Glutamatergic neuron (in vitro differentiated cells): ENCODE data around the gene FARP1. TPM values are rescaled to one million over a fixed set of nuclear protein-coding genes. Genes with fewer than 3 reads are reported as not detected.

Experiments used
- DNase-seq: peaks from one replicate; pipeline ENCODE4 v3.0.0; 2022
- H3K27ac Mint-ChIP-seq: one replicate; pipeline ENCODE4 v1.8.0; 2020; ENCODE audit warnings: mild to moderate bottlenecking, mixed read lengths, inconsistent platforms; ENCODE audit not compliant: unreplicated experiment
- H3K27me3 Mint-ChIP-seq: one replicate; pipeline ENCODE4 v1.8.0; 2020; ENCODE audit warnings: mild to moderate bottlenecking, moderate library complexity, mixed read lengths, inconsistent platforms; ENCODE audit not compliant: unreplicated experiment
- H3K36me3 Mint-ChIP-seq: one replicate; pipeline ENCODE4 v1.8.0; 2020; ENCODE audit warnings: mild to moderate bottlenecking, mixed read lengths, inconsistent platforms; ENCODE audit not compliant: unreplicated experiment
- H3K4me1 Mint-ChIP-seq: one replicate; pipeline ENCODE4 v1.8.0; 2020; ENCODE audit warnings: mild to moderate bottlenecking, low read depth, mixed read lengths, inconsistent platforms; ENCODE audit not compliant: unreplicated experiment
- H3K4me3 Mint-ChIP-seq: one replicate; pipeline ENCODE4 v1.8.0; 2020; ENCODE audit warnings: mild to moderate bottlenecking, mixed read lengths, inconsistent platforms; ENCODE audit not compliant: unreplicated experiment
- H3K9me3 Mint-ChIP-seq: one replicate; pipeline ENCODE4 v1.8.0; 2020; ENCODE audit warnings: mild to moderate bottlenecking, moderate library complexity, mixed read lengths, inconsistent platforms; ENCODE audit not compliant: unreplicated experiment
- total RNA-seq: library from RNA; stranded (reverse); fragmentation: NEBNext Ultra II Directional; extraction: Animal tissue kit (Norgen Biotek cat#: 25700); gene quantifications from one replicate; pipeline ENCODE4 v1.2.1, GENCODE V29; 2021; ENCODE audit not compliant: unreplicated experiment
- TF ChIP-seq, protein P1 (sequence below): fragments of 200-600 bp; sonication (generic); IDR thresholded peaks from one replicate; pipeline ENCODE4 v1.5.0; 2021; ENCODE audit not compliant: partially characterized antibody, unreplicated experiment

The FARP1 gene
- total RNA-seq, 1 donor from 2014 or later = 233 TPM

DNA sequence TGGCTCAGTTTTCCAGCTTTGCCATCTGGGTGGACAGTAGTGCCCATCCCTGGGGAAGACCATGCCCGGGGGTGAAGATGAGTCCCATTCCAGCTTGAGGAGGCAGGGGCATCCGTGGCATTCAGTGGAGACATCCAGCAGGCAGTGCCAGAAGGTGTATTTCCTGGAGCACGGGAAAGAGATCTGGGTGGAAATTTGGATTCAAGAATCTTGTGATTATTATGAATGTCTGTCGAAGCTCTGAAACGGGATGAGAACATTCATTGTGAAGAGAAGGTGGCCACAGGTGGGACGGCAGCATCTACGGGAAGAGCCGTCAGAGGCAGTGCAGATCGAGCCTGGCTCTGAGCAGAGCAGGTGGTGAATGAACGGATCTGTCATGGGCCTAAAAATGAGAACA, 201.5 kb downstream of the FARP1 start:
- Mint-ChIP-seq H3K4me1 (peaks cover 3% of the 10 kb centered on the region), H3K4me3 (no peak overlapping the region), H3K9me3 (no peaks in the 10 kb centered on the region), H3K36me3 (peaks cover 4% of the 10 kb centered on the region), H3K27ac (no peak overlapping the region), H3K27me3 (no peaks in the 10 kb centered on the region)
- DNase-seq = no peak
- TF ChIP-seq, protein P1, sequence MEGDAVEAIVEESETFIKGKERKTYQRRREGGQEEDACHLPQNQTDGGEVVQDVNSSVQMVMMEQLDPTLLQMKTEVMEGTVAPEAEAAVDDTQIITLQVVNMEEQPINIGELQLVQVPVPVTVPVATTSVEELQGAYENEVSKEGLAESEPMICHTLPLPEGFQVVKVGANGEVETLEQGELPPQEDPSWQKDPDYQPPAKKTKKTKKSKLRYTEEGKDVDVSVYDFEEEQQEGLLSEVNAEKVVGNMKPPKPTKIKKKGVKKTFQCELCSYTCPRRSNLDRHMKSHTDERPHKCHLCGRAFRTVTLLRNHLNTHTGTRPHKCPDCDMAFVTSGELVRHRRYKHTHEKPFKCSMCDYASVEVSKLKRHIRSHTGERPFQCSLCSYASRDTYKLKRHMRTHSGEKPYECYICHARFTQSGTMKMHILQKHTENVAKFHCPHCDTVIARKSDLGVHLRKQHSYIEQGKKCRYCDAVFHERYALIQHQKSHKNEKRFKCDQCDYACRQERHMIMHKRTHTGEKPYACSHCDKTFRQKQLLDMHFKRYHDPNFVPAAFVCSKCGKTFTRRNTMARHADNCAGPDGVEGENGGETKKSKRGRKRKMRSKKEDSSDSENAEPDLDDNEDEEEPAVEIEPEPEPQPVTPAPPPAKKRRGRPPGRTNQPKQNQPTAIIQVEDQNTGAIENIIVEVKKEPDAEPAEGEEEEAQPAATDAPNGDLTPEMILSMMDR = no peak

DNA sequence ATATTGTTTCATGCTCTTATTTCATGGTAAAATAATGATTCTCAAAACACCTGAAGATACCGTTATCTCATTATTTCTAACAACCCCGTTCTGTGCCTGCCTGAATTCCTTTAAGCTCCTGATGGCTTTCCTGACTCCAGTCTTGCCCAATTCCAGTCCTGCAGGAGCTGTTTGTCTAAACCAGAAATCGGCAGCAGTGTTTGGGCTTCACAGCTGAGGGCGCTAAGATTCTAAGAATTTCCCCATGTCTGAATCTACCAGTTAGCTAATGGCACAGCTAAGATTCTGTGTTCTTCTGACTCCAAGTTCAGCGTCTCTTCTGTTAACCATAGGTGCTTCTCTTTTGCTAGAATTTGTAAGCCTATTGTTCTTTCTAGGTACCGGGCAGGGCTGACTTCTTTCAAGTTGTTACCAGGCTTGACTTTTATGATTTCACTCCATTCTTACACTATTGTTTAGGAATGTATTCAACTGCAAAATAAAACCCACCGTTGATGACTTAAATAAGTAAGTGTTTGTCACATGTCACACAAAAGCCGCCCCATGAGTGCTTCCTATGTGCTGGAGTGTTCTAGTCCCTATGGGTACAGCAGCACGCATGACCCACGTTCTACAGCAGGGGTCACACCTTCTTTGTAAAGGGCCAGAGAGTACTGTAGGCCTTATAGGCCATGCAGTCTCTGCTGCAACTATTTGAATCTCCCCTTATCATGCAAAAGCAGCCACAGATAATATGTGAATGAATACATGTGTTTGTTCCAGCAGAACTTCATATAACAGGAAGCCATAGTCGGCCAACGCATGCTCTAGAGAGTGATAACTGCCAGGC, 202.4 kb downstream of the FARP1 start:
- no peak overlapping the region for H3K4me3 Mint-ChIP-seq
- TF ChIP-seq, protein P1 = no peak
- no peaks in the 10 kb centered on the region for H3K9me3 Mint-ChIP-seq
- H3K27me3 Mint-ChIP-seq = no peaks in the 10 kb centered on the region
- H3K27ac Mint-ChIP-seq = no peak overlapping the region
- no peak for DNase-seq
- H3K36me3 Mint-ChIP-seq = peaks cover 4% of the 10 kb centered on the region
- H3K4me1 Mint-ChIP-seq = peaks cover 8% of the 10 kb centered on the region

DNA sequence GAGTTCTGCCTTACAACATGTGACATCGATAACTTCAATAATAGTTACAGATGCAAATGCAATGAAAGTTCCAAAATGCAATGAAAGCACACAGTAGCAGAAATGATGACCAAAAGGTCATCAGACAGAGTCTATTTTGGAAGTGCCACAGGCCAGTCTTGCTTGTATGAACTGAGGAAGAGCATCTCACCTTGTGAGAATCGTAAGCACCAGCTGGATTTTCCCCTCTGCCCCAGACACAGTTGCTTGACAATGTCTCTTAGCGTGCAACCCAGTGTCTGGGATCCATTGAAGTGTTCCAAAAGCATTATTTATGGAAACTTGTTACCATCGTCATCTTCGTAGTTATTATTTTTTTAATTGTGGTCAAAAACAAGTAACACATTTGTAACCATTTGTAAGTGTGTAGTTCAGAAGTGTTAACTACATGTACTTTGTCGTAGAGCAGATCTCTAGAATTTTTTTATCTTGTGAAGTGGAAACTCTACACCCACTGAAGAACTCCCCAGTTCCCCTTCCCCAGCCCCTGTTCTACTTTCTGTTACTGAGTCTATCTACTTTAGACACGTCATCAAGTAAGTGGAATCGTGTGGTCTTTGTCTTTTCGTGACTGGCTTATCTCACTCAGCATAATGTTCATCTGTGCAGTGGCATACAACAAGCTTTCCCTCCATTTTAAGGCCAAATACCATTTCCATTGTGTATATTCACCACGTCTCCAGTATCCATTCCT, 204.2 kb downstream of the FARP1 start:
- Mint-ChIP-seq H3K4me3 (no peak overlapping the region), H3K27ac (no peak overlapping the region), H3K9me3 (peaks cover 4% of the 10 kb centered on the region), H3K27me3 (peaks cover 9% of the 10 kb centered on the region), H3K4me1 (peaks cover 18% of the 10 kb centered on the region), H3K36me3 (peaks cover 4% of the 10 kb centered on the region)
- TF ChIP-seq, protein P1 = no peak
- no peak for DNase-seq

DNA sequence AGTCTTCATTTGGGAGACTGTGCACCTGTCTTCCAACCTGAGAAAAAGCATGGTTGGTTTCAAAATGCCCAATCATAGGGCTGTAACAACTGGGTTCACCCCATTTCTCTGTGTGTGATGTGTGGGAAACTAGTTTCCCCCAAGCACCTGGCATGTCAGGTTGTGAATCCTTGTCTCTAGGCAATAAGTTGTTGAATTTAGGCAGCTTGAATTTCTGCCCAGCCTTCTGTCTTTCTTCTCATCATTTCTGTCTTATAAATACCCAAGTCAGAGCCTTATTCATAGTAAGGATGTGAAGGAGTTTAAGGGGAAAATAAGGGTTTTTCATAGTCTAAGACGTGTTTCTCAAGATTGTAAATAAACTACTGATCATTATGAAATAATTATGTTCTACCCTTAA, 204.9 kb downstream of the FARP1 start:
- H3K27ac Mint-ChIP-seq = no peak overlapping the region
- no peak for DNase-seq
- peaks cover 12% of the 10 kb centered on the region for H3K27me3 Mint-ChIP-seq
- TF ChIP-seq, protein P1 = no peak
- H3K9me3 Mint-ChIP-seq = peaks cover 7% of the 10 kb centered on the region
- H3K4me3 Mint-ChIP-seq = no peak overlapping the region
- peaks cover 24% of the 10 kb centered on the region for H3K4me1 Mint-ChIP-seq
- peaks cover 4% of the 10 kb centered on the region for H3K36me3 Mint-ChIP-seq
